Activated naive CD4-positive, alpha-beta T cell treated with anti-CD3 and anti-CD28 coated beads for 36 hours (primary cell): ENCODE data around the gene RASGRP4. TPM values are rescaled to one million over a fixed set of nuclear protein-coding genes. Genes with fewer than 3 reads are reported as not detected.
"Not testable (repeated sequence)": the region's sequence is repeated elsewhere in the genome, so short reads cannot be mapped to it uniquely, and the experiment has no call there.

Source experiments
- CTCF ChIA-PET: fragments of 350-600 bp; sonication (Branson Sonifier 250); formaldehyde crosslinking; loops from one replicate; lab custom pipeline; 2021; ENCODE audit warnings: antibody characterized with exemption; lab: Charles Lee
- DNase-seq: peaks from one replicate; pipeline ENCODE4 v3.0.0-alpha.2; 2020
- H3K27ac Mint-ChIP-seq: one replicate; pipeline ENCODE4 v1.8.0; 2021; ENCODE audit warnings: mild to moderate bottlenecking, mixed read lengths
- H3K27me3 Mint-ChIP-seq: one replicate; pipeline ENCODE4 v1.8.0; 2021; ENCODE audit warnings: low read depth, mixed read lengths
- H3K36me3 Mint-ChIP-seq: one replicate; pipeline ENCODE4 v1.8.0; 2021; ENCODE audit warnings: low read depth, mixed read lengths
- H3K4me1 Mint-ChIP-seq: one replicate; pipeline ENCODE4 v1.8.0; 2021; ENCODE audit warnings: low read depth, mixed read lengths
- H3K4me3 Mint-ChIP-seq: one replicate; pipeline ENCODE4 v1.8.0; 2021; ENCODE audit warnings: mild to moderate bottlenecking, moderate library complexity, mixed read lengths
- H3K9me3 Mint-ChIP-seq: one replicate; pipeline ENCODE4 v1.8.0; 2021; ENCODE audit warnings: mixed read lengths
- intact Hi-C: fragments of 100-400 bp; cut with micrococcal nuclease; formaldehyde crosslinking; loops from one replicate; pipeline ENCODE4 v1.15.1; 2023
- total RNA-seq, 2 experiments: library from RNA; stranded (reverse); gene quantifications; one replicate each; pipeline ENCODE4 v1.2.3, GENCODE V29; 2021

RASGRP4 gene
- total RNA-seq, 2 experiments from 2014 or later, result 0.30 to 0.41 TPM

GRCh38 chr19:38425222-38425809, 703 bp downstream of the RASGRP4 start:
- Mint-ChIP-seq H3K9me3 (no peaks in the 10 kb centered on the region), H3K4me3 (no peak overlapping the region), H3K27me3 (peaks cover 2% of the 10 kb centered on the region), H3K36me3 (no peaks in the 10 kb centered on the region), H3K4me1 (peaks cover 31% of the 10 kb centered on the region), H3K27ac (no peak overlapping the region)
- CTCF ChIA-PET, result interaction anchor here (1.4 to 1.6 kb wide), 2 partner anchors 22 to 209 kb away, joined by 4 read pairs; partner anchors contain the start of gene FAM98C
- intact Hi-C loops, result loop anchor here (5.0 kb wide), 1 partner anchor 192 kb away; the partner anchor contains the start of genes EIF3K and MAP4K1
- no peak for DNase-seq

DNA sequence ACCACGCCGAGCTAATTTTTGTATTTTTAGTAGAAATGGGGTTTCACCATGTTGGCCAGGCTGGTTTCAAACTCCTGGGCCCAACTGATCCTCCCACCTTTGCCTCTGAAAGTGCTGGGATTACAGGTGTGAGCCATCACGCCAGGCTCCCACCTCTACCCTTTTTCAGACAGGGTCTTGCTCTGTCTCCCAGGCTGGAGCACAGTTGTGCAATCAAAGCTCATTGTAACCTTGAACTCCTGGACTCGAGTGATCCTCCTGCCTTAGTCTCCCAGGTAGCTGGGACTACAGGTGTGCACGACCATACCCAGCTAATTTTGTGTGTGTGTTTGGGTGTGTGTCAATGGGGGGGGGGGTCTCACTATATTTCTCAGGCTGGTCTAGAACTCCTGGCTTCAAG, 1.7 kb downstream of the RASGRP4 start:
- Mint-ChIP-seq H3K4me1 (peaks cover 25% of the 10 kb centered on the region), H3K9me3 (no peaks in the 10 kb centered on the region), H3K36me3 (no peaks in the 10 kb centered on the region), H3K4me3 (no peak overlapping the region), H3K27ac (no peak overlapping the region), H3K27me3 (peaks cover 2% of the 10 kb centered on the region)
- CTCF ChIA-PET, result interaction anchor here (0.6 to 1.4 kb wide), 3 partner anchors 21 to 190 kb away, joined by 3 to 4 read pairs (median 3); partner anchors contain the start of gene FAM98C
- intact Hi-C loops, result no loop called here
- no peak for DNase-seq

DNA sequence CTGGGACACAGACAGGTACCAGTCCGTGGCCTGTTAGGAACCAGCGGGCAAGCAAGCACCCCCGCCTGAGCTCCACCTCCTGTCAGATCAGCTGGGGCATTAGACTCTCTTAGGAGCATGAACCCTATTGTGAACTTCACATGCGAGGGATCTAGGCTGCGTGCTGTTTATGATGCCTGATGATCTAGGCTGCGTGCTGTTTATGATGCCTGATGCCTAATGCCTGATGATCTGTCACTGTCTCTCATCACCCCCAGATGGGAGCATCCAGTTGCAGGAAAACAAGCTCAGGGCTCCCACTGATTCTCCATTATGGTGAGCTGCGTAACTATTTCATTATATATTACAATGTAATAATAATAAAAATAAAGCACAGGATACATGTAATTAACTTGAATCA, 3.6 kb downstream of the RASGRP4 start:
- peaks cover 2% of the 10 kb centered on the region for H3K27me3 Mint-ChIP-seq
- H3K4me3 Mint-ChIP-seq, result no peak overlapping the region
- no peaks in the 10 kb centered on the region for H3K9me3 Mint-ChIP-seq
- no peak for DNase-seq
- peaks cover 25% of the 10 kb centered on the region for H3K4me1 Mint-ChIP-seq
- CTCF ChIA-PET, result no interaction called here
- no peak overlapping the region for H3K27ac Mint-ChIP-seq
- intact Hi-C loops, result no loop called here
- no peaks in the 10 kb centered on the region for H3K36me3 Mint-ChIP-seq

GRCh38 chr19:38421856-38422255, 4.2 kb downstream of the RASGRP4 start:
- CTCF ChIA-PET, result no interaction called here
- no peaks in the 10 kb centered on the region for H3K9me3 Mint-ChIP-seq
- H3K36me3 Mint-ChIP-seq, result no peaks in the 10 kb centered on the region
- no peak overlapping the region for H3K27ac Mint-ChIP-seq
- no peak overlapping the region for H3K4me3 Mint-ChIP-seq
- peaks cover 25% of the 10 kb centered on the region for H3K4me1 Mint-ChIP-seq
- intact Hi-C loops, result no loop called here
- H3K27me3 Mint-ChIP-seq, result peaks cover 2% of the 10 kb centered on the region
- DNase-seq, result no peak

DNA sequence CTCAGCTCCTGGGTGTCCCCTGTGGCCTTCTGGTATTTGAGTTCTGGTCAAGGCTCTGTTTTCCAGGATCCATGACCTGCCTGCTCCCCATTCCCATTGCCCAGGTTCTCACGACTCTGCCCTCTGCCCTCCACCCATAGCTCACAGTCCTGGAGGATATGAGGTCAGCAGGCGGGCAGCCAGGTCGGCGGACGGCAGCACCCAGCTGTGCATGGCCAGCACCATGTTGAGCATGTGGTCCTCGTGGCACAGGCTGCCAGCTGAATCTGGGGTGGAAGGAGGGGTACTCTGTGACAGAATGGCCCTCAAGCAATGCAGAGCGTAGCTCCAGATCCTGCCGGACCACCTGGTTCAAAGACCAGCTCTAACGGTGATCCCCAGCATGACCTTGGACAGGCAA, 5.1 kb downstream of the RASGRP4 start:
- Mint-ChIP-seq H3K4me3 (no peak overlapping the region), H3K27me3 (peaks cover 2% of the 10 kb centered on the region), H3K9me3 (no peaks in the 10 kb centered on the region), H3K27ac (no peak overlapping the region), H3K36me3 (no peaks in the 10 kb centered on the region), H3K4me1 (peaks cover 18% of the 10 kb centered on the region)
- no peak for DNase-seq
- intact Hi-C loops, result no loop called here
- CTCF ChIA-PET, result no interaction called here

GRCh38 chr19:38417544-38418506, 8.2 kb downstream of the RASGRP4 start:
- peak; percentile 79 for DNase-seq
- H3K27ac Mint-ChIP-seq, result peak overlapping the region; percentile 11
- CTCF ChIA-PET, result no interaction called here
- H3K4me3 Mint-ChIP-seq, result peak overlapping the region; percentile 67
- H3K4me1 Mint-ChIP-seq, result peaks cover 15% of the 10 kb centered on the region
- H3K9me3 Mint-ChIP-seq, result no peaks in the 10 kb centered on the region
- no peaks in the 10 kb centered on the region for H3K27me3 Mint-ChIP-seq
- intact Hi-C loops, result no loop called here
- H3K36me3 Mint-ChIP-seq, result no peaks in the 10 kb centered on the region

- intact Hi-C loops, result no loop called here
- H3K36me3 Mint-ChIP-seq, result no peaks in the 10 kb centered on the region
- no peak for DNase-seq
- peaks cover 15% of the 10 kb centered on the region for H3K4me1 Mint-ChIP-seq
- CTCF ChIA-PET, result interaction anchor here (0.8 kb wide), 1 partner anchor 14 kb away, joined by 3 read pairs; the partner anchor contains the start of gene FAM98C
- peak overlapping the region; percentile 67 for H3K4me3 Mint-ChIP-seq
- no peaks in the 10 kb centered on the region for H3K27me3 Mint-ChIP-seq
- H3K9me3 Mint-ChIP-seq, result no peaks in the 10 kb centered on the region
- peak overlapping the region; percentile 11 for H3K27ac Mint-ChIP-seq
Observed at GRCh38 chr19:38417146-38417543, 8.9 kb downstream of the RASGRP4 start.

DNA sequence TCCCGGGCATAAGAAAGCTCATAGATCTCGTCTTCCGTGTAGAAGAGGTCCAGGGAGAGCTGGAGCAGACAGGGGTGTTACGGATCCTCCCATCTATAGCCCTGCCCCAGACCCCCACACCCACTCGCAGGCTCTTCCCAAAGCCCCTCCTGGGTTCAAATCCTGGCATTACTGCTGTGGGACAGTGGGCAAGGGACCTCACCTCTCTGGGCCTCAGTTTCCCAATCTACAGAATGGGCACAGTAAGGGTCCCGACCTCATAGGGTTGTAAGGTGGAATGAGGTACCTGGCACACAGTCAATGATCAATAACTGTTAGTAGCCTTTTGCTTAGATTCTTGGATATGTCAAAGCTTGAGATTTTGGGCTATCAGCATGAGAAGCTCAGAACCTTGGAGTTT, 12.6 kb downstream of the RASGRP4 start:
- H3K27me3 Mint-ChIP-seq, result no peaks in the 10 kb centered on the region
- DNase-seq, result no peak
- H3K27ac Mint-ChIP-seq, result no peak overlapping the region
- H3K4me3 Mint-ChIP-seq, result no peak overlapping the region
- H3K36me3 Mint-ChIP-seq, result peaks cover 3% of the 10 kb centered on the region
- no peaks in the 10 kb centered on the region for H3K9me3 Mint-ChIP-seq
- CTCF ChIA-PET, result interaction anchor here (0.6 kb wide), 1 partner anchor 170 kb away, joined by 4 read pairs; no protein-coding TSS in a partner anchor
- peaks cover 13% of the 10 kb centered on the region for H3K4me1 Mint-ChIP-seq
- intact Hi-C loops, result no loop called here

DNA sequence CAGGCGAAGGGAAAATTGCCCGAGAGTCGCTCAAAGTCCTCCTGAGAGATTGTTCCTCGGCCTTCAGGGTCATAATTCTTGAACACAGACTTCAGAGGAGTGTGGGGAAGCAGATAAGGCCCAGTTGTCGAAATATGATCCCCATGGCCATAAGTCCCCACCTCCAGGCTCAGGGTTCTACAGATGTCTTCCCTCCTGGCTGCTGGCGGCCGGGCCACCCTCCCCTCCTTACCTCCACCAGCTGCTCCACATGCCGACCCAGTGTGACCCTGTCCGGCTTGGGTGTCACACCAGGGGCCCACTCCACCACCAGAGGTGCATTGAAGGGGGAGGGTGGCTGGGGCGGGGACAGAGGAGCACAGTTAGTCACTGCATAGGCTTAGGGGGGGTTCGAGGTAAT, 13.1 kb downstream of the RASGRP4 start:
- H3K4me1 Mint-ChIP-seq, result peaks cover 10% of the 10 kb centered on the region
- peaks cover 4% of the 10 kb centered on the region for H3K36me3 Mint-ChIP-seq
- CTCF ChIA-PET, result interaction anchor here (0.6 to 0.8 kb wide), 2 partner anchors 10 to 169 kb away, joined by 3 to 4 read pairs; partner anchors contain the start of gene FAM98C

DNA sequence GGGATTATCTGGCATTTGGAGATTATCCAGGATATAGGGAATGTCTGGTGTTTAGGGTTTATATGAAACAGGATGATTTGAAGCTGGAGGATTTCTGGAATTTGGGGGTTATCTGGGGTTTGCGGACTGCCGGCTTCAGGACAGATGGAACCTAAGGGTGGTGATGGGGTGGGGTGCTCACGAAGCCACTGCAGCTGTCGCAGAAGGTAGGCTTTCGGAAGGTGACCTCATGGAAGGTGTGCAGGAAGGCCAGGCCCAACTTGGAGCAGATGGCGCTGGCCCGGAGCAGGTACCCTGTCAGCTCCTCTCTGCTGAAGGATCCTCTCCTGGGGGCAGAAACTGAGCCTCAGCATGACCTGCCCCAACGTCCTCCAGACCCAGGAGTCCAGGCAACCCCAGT, 13.5 kb downstream of the RASGRP4 start:
- no peak for DNase-seq
- Mint-ChIP-seq H3K9me3 (no peaks in the 10 kb centered on the region), H3K27me3 (no peaks in the 10 kb centered on the region), H3K27ac (no peak overlapping the region), H3K4me3 (no peak overlapping the region), H3K4me1 (peaks cover 6% of the 10 kb centered on the region), H3K36me3 (peaks cover 4% of the 10 kb centered on the region)
- intact Hi-C loops, result no loop called here
- CTCF ChIA-PET, result interaction anchor here (0.8 kb wide), 1 partner anchor 10 kb away, joined by 3 read pairs; the partner anchor contains the start of gene FAM98C

More for the DNA sequence above, 13.1 kb downstream of the RASGRP4 start:
- Mint-ChIP-seq H3K27me3 (no peaks in the 10 kb centered on the region), H3K4me3 (no peak overlapping the region), H3K9me3 (no peaks in the 10 kb centered on the region), H3K27ac (no peak overlapping the region)
- no peak for DNase-seq
- intact Hi-C loops, result no loop called here

- H3K4me3 Mint-ChIP-seq, H3K9me3 Mint-ChIP-seq, intact Hi-C loops, H3K27ac Mint-ChIP-seq, H3K4me1 Mint-ChIP-seq, DNase-seq, H3K27me3 Mint-ChIP-seq, H3K36me3 Mint-ChIP-seq: not testable (repeated sequence)
- CTCF ChIA-PET, result interaction anchor here (0.8 kb wide), 1 partner anchor 9 kb away, joined by 3 read pairs; the partner anchor contains the start of gene FAM98C
Observed at GRCh38 chr19:38411898-38412297, 14.1 kb downstream of the RASGRP4 start.

- no peak overlapping the region for H3K27ac Mint-ChIP-seq
- H3K4me1 Mint-ChIP-seq, result no peaks in the 10 kb centered on the region
- intact Hi-C loops, result no loop called here
- no peak overlapping the region for H3K4me3 Mint-ChIP-seq
- no peaks in the 10 kb centered on the region for H3K9me3 Mint-ChIP-seq
- no peak for DNase-seq
- H3K27me3 Mint-ChIP-seq, result no peaks in the 10 kb centered on the region
- CTCF ChIA-PET, result no interaction called here
- H3K36me3 Mint-ChIP-seq, result peaks cover 10% of the 10 kb centered on the region
Observed at GRCh38 chr19:38411041-38411712, 14.8 kb downstream of the RASGRP4 start.
